GM23338 (cell line): ENCODE data around the gene SLC35F4. TPM values are rescaled to one million over a fixed set of nuclear protein-coding genes. Genes with fewer than 3 reads are reported as not detected.

Experiments
- ATAC-seq: fragments of 200-7000 bp; cut with Tn5 transposase; 3 replicates; pipeline ENCODE4 v1.9.1; 2020
- DNase-seq: peaks from one replicate; pipeline ENCODE4 v3.0.0-alpha.2; 2015; ENCODE audit warnings: low spot score
- H2AFZ ChIP-seq: fragments of 200-600 bp; sonication (generic); 2 replicates; pipeline ENCODE4 v1.8.0; 2016; ENCODE audit warnings: antibody characterized with exemption, mild to moderate bottlenecking, moderate library complexity
- H3F3A ChIP-seq: fragments of 200-600 bp; sonication (generic); replicated peaks from 2 replicates; pipeline ENCODE4 v1.8.0; 2017; ENCODE audit warnings: antibody characterized with exemption, mixed run types, low read depth
- H3K27ac ChIP-seq: fragments of 200-600 bp; sonication (generic); 2 replicates; pipeline ENCODE4 v1.6.1; 2016; ENCODE audit warnings: low read depth
- H3K27me3 ChIP-seq: fragments of 200-600 bp; sonication (generic); 2 replicates; pipeline ENCODE4 v1.8.0; 2016; ENCODE audit warnings: mild to moderate bottlenecking, mixed run types, moderate library complexity; ENCODE audit not compliant: insufficient read depth
- H3K36me3 ChIP-seq: fragments of 200-600 bp; sonication (generic); 2 replicates; pipeline ENCODE4 v1.8.0; 2016; ENCODE audit warnings: mild to moderate bottlenecking; ENCODE audit not compliant: insufficient read depth
- H3K4me1 ChIP-seq: fragments of 200-600 bp; sonication (generic); 2 replicates; pipeline ENCODE4 v1.8.0; 2016; ENCODE audit warnings: mild to moderate bottlenecking, moderate library complexity; ENCODE audit not compliant: insufficient read depth
- H3K4me2 ChIP-seq: fragments of 200-600 bp; sonication (generic); 2 replicates; pipeline ENCODE4 v1.7.1; 2017; ENCODE audit warnings: mixed run types
- H3K4me3 ChIP-seq: fragments of 200-600 bp; sonication (generic); 2 replicates; pipeline ENCODE4 v1.6.1; 2016; ENCODE audit warnings: mixed run types
- H3K79me2 ChIP-seq: fragments of 200-600 bp; sonication (generic); replicated peaks from 2 replicates; pipeline ENCODE4 v1.8.0; 2017; ENCODE audit warnings: mild to moderate bottlenecking; ENCODE audit not compliant: insufficient read depth
- H3K9me2 ChIP-seq: fragments of 200-600 bp; sonication (generic); 2 replicates; pipeline ENCODE4 v1.8.0; 2017; ENCODE audit not compliant: insufficient read depth
- H4K20me1 ChIP-seq: fragments of 200-600 bp; sonication (generic); replicated peaks from 2 replicates; pipeline ENCODE4 v1.8.0; 2017; ENCODE audit warnings: mild to moderate bottlenecking; ENCODE audit not compliant: insufficient read depth
- H3K27ac Mint-ChIP-seq: 2 replicates; pipeline ENCODE4 v1.8.0; 2020; ENCODE audit warnings: inconsistent platforms, mild to moderate bottlenecking, moderate library complexity, mixed read lengths
- H3K27me3 Mint-ChIP-seq: 3 replicates; pipeline ENCODE4 v1.8.0; 2022; ENCODE audit warnings: low read depth, mild to moderate bottlenecking, moderate library complexity, mixed read lengths, inconsistent platforms; ENCODE audit not compliant: insufficient read depth, poor library complexity
- H3K36me3 Mint-ChIP-seq: 3 replicates; pipeline ENCODE4 v1.8.0; 2021; ENCODE audit warnings: low read depth, mild to moderate bottlenecking, inconsistent platforms, moderate library complexity, mixed read lengths
- H3K4me1 Mint-ChIP-seq: 3 replicates; pipeline ENCODE4 v1.8.0; 2020; ENCODE audit warnings: mild to moderate bottlenecking, inconsistent platforms, mixed read lengths
- H3K4me3 Mint-ChIP-seq: 3 replicates; pipeline ENCODE4 v1.8.0; 2021; ENCODE audit warnings: moderate library complexity, mild to moderate bottlenecking, inconsistent platforms, mixed read lengths
- H3K9me3 Mint-ChIP-seq: 3 replicates; pipeline ENCODE4 v1.8.0; 2020; ENCODE audit warnings: moderate library complexity, mild to moderate bottlenecking, inconsistent platforms, mixed read lengths
- EZH2phosphoT487 ChIP-seq: fragments of 200-600 bp; sonication (generic); IDR thresholded peaks from one replicate; pipeline ENCODE4 v1.8.1; 2018; ENCODE audit warnings: antibody characterized with exemption; ENCODE audit not compliant: unreplicated experiment
- JUNB ChIP-seq: IDR thresholded peaks from one replicate; pipeline ENCODE4 v1.6.1; 2016; ENCODE audit warnings: antibody characterized with exemption; ENCODE audit not compliant: unreplicated experiment
- POLR2AphosphoS5 ChIP-seq: IDR thresholded peaks from 2 replicates; pipeline ENCODE4 v1.6.1; 2016; ENCODE audit warnings: antibody characterized with exemption, low read depth
- REST ChIP-seq: IDR thresholded peaks from one replicate; pipeline ENCODE4 v1.6.1; 2018; ENCODE audit warnings: antibody characterized with exemption; ENCODE audit not compliant: unreplicated experiment
- STAT1 ChIP-seq: IDR thresholded peaks from one replicate; pipeline ENCODE4 v1.6.1; 2016; ENCODE audit warnings: antibody characterized with exemption; ENCODE audit not compliant: unreplicated experiment
- ZNF114 ChIP-seq: fragments of 250-450 bp; sonication (Bioruptor Pico); IDR thresholded peaks from 2 replicates; pipeline ENCODE4 v1.5.0; 2020; ENCODE audit warnings: mild to moderate bottlenecking, moderate library complexity
- ZNF331 ChIP-seq: fragments of 250-450 bp; sonication (Bioruptor Pico); IDR thresholded peaks from 2 replicates; pipeline ENCODE4 v1.5.0; 2020; ENCODE audit warnings: low read depth, mild to moderate bottlenecking, moderate library complexity
- polyA plus RNA-seq: library from polyadenylated mRNA; unstranded; fragments of >200 nt; fragmentation: Nextera tagmentation; extraction: Ambion mirVana; gene quantifications from 2 replicates; pipeline ENCODE4 v1.2.1, GENCODE V29; 2016
- total RNA-seq: library from RNA; depleted of rRNA; stranded (reverse); fragments of >200 nt; shearing (Covaris generic); gene quantifications from 2 replicates; pipeline ENCODE4 v1.2.3, GENCODE V29; 2014
- TF ChIP-seq, protein P1 (sequence below): fragments of 250-450 bp; sonication (Bioruptor Pico); IDR thresholded peaks from 2 replicates; pipeline ENCODE4 v1.5.0; 2020; ENCODE audit warnings: mild to moderate bottlenecking, moderate library complexity
- TF ChIP-seq, protein P2 (sequence below), 2 experiments: fragments of 200-600 bp in 1 of 2; sonication (generic) in 1 of 2; conservative IDR thresholded peaks; 2 replicates each; pipeline versions ENCODE4 v1.5.1 to v1.6.1; 2016 to 2017; ENCODE audit warnings: antibody characterized with exemption in 2 of 2, low read depth in 2 of 2, mild to moderate bottlenecking in 2 of 2, moderate library complexity in 1 of 2

The SLC35F4 gene
- total and polyA plus RNA-seq, 2 experiments from 2014 or later, result 0.10 TPM; not detected in 1

DNA sequence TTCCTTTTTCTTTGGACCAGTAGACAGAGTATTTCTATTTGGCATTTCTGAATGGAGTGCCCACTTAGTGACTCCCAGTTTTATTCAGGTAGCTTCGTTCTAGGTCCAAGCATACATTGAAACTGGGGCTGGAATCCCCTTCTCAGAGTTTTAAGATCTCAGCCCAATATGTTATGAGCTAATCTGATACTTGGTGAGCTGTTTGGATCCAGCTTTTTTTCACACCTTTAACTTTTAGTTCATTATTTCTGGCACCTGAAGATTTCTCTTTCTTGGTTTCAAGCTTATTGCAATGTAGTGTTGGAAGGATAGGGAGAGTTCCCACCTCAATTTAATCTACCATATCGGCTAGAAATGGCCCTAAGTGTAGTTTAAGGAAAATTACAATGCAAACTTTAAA is 318.8 kb downstream of the SLC35F4 start (continued):
- no peak for TF ChIP-seq REST

- H3K9me2 ChIP-seq, result 0 out of 2 replicates have a peak, but pooled peaks cover 3% of the 10 kb centered on the region
- H3F3A ChIP-seq, result no peaks in the 10 kb centered on the region
- H3K36me3 ChIP-seq, result no peaks in the 10 kb centered on the region
- H3K27ac ChIP-seq, result no peak overlapping the region
- H4K20me1 ChIP-seq, result no peaks in the 10 kb centered on the region
- no peaks in the 10 kb centered on the region for H3K79me2 ChIP-seq
- no peak overlapping the region for H3K27ac Mint-ChIP-seq
- no peak for TF ChIP-seq JUNB
- TF ChIP-seq STAT1, result no peak
- TF ChIP-seq, protein P1, sequence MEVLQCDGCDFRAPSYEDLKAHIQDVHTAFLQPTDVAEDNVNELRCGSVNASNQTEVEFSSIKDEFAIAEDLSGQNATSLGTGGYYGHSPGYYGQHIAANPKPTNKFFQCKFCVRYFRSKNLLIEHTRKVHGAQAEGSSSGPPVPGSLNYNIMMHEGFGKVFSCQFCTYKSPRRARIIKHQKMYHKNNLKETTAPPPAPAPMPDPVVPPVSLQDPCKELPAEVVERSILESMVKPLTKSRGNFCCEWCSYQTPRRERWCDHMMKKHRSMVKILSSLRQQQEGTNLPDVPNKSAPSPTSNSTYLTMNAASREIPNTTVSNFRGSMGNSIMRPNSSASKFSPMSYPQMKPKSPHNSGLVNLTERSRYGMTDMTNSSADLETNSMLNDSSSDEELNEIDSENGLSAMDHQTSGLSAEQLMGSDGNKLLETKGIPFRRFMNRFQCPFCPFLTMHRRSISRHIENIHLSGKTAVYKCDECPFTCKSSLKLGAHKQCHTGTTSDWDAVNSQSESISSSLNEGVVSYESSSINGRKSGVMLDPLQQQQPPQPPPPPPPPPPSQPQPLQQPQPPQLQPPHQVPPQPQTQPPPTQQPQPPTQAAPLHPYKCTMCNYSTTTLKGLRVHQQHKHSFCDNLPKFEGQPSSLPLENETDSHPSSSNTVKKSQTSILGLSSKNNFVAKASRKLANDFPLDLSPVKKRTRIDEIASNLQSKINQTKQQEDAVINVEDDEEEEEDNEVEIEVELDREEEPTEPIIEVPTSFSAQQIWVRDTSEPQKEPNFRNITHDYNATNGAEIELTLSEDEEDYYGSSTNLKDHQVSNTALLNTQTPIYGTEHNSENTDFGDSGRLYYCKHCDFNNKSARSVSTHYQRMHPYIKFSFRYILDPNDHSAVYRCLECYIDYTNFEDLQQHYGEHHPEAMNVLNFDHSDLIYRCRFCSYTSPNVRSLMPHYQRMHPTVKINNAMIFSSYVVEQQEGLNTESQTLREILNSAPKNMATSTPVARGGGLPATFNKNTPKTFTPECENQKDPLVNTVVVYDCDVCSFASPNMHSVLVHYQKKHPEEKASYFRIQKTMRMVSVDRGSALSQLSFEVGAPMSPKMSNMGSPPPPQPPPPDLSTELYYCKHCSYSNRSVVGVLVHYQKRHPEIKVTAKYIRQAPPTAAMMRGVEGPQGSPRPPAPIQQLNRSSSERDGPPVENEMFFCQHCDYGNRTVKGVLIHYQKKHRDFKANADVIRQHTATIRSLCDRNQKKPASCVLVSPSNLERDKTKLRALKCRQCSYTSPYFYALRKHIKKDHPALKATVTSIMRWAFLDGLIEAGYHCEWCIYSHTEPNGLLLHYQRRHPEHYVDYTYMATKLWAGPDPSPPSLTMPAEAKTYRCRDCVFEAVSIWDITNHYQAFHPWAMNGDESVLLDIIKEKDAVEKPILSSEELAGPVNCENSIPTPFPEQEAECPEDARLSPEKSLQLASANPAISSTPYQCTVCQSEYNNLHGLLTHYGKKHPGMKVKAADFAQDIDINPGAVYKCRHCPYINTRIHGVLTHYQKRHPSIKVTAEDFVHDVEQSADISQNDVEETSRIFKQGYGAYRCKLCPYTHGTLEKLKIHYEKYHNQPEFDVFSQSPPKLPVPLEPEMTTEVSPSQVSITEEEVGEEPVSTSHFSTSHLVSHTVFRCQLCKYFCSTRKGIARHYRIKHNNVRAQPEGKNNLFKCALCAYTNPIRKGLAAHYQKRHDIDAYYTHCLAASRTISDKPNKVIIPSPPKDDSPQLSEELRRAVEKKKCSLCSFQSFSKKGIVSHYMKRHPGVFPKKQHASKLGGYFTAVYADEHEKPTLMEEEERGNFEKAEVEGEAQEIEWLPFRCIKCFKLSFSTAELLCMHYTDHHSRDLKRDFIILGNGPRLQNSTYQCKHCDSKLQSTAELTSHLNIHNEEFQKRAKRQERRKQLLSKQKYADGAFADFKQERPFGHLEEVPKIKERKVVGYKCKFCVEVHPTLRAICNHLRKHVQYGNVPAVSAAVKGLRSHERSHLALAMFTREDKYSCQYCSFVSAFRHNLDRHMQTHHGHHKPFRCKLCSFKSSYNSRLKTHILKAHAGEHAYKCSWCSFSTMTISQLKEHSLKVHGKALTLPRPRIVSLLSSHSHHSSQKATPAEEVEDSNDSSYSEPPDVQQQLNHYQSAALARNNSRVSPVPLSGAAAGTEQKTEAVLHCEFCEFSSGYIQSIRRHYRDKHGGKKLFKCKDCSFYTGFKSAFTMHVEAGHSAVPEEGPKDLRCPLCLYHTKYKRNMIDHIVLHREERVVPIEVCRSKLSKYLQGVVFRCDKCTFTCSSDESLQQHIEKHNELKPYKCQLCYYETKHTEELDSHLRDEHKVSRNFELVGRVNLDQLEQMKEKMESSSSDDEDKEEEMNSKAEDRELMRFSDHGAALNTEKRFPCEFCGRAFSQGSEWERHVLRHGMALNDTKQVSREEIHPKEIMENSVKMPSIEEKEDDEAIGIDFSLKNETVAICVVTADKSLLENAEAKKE, result no peak
- TF ChIP-seq POLR2AphosphoS5, result no peak
- TF ChIP-seq EZH2phosphoT487, result no peak
- TF ChIP-seq, protein P2, sequence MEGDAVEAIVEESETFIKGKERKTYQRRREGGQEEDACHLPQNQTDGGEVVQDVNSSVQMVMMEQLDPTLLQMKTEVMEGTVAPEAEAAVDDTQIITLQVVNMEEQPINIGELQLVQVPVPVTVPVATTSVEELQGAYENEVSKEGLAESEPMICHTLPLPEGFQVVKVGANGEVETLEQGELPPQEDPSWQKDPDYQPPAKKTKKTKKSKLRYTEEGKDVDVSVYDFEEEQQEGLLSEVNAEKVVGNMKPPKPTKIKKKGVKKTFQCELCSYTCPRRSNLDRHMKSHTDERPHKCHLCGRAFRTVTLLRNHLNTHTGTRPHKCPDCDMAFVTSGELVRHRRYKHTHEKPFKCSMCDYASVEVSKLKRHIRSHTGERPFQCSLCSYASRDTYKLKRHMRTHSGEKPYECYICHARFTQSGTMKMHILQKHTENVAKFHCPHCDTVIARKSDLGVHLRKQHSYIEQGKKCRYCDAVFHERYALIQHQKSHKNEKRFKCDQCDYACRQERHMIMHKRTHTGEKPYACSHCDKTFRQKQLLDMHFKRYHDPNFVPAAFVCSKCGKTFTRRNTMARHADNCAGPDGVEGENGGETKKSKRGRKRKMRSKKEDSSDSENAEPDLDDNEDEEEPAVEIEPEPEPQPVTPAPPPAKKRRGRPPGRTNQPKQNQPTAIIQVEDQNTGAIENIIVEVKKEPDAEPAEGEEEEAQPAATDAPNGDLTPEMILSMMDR (conservative IDR thresholded peaks at IDR 0.05; ENCODE audit: low read depth in 2 of 2), result peak; percentile 68 to 73
- TF ChIP-seq ZNF331 (CRISPR knock-in tag), result no peak
- no peak for TF ChIP-seq ZNF114 (CRISPR knock-in tag)
- no peak overlapping the region for H3K4me3 ChIP-seq
- no peak overlapping the region for H3K4me3 Mint-ChIP-seq
- peak; percentile 46 for ATAC-seq
- no peaks in the 10 kb centered on the region for H3K4me1 ChIP-seq
- peak; percentile 63 for DNase-seq
- H3K9me3 Mint-ChIP-seq, result no peaks in the 10 kb centered on the region
- no peaks in the 10 kb centered on the region for H3K27me3 Mint-ChIP-seq
- no peak overlapping the region for H2AFZ ChIP-seq
- H3K4me1 Mint-ChIP-seq, result no peaks in the 10 kb centered on the region
- H3K36me3 Mint-ChIP-seq, result no peaks in the 10 kb centered on the region
- H3K4me2 ChIP-seq, result no peak overlapping the region
- H3K27me3 ChIP-seq, result no peaks in the 10 kb centered on the region
Measured at GRCh38 chr14:57533214-57533613, 332.7 kb downstream of the SLC35F4 start.
